ENCODE results near the gene NID1.

DNA sequence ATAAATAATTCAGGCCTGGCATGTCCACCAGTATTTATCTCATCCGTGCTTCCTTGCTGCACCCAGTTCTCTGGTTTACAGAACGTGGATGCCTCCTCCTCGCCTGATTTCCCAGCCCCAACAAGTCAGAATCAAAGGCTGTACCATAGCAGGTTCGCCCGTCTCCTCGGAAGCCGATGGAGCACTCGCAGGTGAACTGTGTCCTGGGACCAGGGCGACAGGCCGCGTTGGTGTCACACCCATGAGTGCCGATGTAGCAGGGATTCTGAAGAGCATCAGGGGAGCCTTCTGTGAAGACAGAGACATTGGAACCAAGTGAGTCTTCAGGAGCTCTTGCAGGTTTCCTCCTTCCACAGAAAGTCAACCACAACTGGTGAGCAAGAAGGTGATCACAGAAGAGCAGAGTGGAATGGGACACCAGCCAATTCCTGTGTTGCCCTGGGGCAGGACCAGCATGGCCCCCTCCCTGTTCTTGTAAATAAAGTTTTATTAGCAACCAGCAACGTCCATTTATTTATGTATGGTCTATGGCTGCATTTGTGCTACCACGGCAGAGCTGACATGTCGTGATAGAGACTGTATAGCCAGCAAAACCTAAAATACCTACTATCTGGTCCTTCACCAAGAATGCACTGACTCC is 40.8 kb downstream of the NID1 start:
- TF ChIP-seq, protein P1, sequence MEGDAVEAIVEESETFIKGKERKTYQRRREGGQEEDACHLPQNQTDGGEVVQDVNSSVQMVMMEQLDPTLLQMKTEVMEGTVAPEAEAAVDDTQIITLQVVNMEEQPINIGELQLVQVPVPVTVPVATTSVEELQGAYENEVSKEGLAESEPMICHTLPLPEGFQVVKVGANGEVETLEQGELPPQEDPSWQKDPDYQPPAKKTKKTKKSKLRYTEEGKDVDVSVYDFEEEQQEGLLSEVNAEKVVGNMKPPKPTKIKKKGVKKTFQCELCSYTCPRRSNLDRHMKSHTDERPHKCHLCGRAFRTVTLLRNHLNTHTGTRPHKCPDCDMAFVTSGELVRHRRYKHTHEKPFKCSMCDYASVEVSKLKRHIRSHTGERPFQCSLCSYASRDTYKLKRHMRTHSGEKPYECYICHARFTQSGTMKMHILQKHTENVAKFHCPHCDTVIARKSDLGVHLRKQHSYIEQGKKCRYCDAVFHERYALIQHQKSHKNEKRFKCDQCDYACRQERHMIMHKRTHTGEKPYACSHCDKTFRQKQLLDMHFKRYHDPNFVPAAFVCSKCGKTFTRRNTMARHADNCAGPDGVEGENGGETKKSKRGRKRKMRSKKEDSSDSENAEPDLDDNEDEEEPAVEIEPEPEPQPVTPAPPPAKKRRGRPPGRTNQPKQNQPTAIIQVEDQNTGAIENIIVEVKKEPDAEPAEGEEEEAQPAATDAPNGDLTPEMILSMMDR (IDR thresholded peaks at IDR 0.05; ENCODE audit: poor library complexity, severe bottlenecking): no peak
- TF ChIP-seq EP300 (conservative IDR thresholded peaks at IDR 0.05; ENCODE audit: poor library complexity, severe bottlenecking) (no peak), EZH2 (IDR thresholded peaks at IDR 0.05; ENCODE audit: borderline replicate concordance, insufficient read depth, low read length, poor library complexity, severe bottlenecking) (no peak), RAD21 (conservative IDR thresholded peaks at IDR 0.05) (no peak), SMC3 (conservative IDR thresholded peaks at IDR 0.05; ENCODE audit: poor library complexity) (no peak), POLR2AphosphoS5 (IDR thresholded peaks at IDR 0.05) (no peak), MXI1 (conservative IDR thresholded peaks at IDR 0.05; ENCODE audit: poor library complexity, severe bottlenecking) (no peak), TAF1 (IDR thresholded peaks at IDR 0.05; ENCODE audit: low read depth) (no peak)
- TF ChIP-seq, protein P2, sequence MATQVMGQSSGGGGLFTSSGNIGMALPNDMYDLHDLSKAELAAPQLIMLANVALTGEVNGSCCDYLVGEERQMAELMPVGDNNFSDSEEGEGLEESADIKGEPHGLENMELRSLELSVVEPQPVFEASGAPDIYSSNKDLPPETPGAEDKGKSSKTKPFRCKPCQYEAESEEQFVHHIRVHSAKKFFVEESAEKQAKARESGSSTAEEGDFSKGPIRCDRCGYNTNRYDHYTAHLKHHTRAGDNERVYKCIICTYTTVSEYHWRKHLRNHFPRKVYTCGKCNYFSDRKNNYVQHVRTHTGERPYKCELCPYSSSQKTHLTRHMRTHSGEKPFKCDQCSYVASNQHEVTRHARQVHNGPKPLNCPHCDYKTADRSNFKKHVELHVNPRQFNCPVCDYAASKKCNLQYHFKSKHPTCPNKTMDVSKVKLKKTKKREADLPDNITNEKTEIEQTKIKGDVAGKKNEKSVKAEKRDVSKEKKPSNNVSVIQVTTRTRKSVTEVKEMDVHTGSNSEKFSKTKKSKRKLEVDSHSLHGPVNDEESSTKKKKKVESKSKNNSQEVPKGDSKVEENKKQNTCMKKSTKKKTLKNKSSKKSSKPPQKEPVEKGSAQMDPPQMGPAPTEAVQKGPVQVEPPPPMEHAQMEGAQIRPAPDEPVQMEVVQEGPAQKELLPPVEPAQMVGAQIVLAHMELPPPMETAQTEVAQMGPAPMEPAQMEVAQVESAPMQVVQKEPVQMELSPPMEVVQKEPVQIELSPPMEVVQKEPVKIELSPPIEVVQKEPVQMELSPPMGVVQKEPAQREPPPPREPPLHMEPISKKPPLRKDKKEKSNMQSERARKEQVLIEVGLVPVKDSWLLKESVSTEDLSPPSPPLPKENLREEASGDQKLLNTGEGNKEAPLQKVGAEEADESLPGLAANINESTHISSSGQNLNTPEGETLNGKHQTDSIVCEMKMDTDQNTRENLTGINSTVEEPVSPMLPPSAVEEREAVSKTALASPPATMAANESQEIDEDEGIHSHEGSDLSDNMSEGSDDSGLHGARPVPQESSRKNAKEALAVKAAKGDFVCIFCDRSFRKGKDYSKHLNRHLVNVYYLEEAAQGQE (IDR thresholded peaks at IDR 0.05; ENCODE audit: borderline replicate concordance): no peak
